Thymus (tissue), 2 donors: ENCODE measurements around the gene NDUFAF4. TPM values are rescaled to one million over a fixed set of nuclear protein-coding genes. Genes with fewer than 3 reads are reported as not detected.

Experiments
- polyA plus RNA-seq: library from polyadenylated mRNA; stranded (reverse); fragments of 200-250 nt; gene quantifications from one replicate; pipeline ENCODE4 v1.2.3, GENCODE V29; 2013
- total RNA-seq: library from RNA; stranded (reverse); fragments of 120-200 nt; gene quantifications from one replicate; pipeline ENCODE4 v1.2.4, GENCODE V29; 2013
- donor health status: healthy.

NDUFAF4 gene
- total and polyA plus RNA-seq, 2 donors, result 32.3 to 47.5 TPM

Other genes starting within 250 kb of the NDUFAF4 start
- 0.71 TPM for gene GPR63, start 60.4 kb downstream of the NDUFAF4 start, total RNA-seq
- gene GPR63, start 60.4 kb downstream of the NDUFAF4 start, polyA plus RNA-seq, result 0.46 TPM
- 0.90 TPM for gene KLHL32, start 26.8 kb upstream of the NDUFAF4 start, total RNA-seq
- gene KLHL32, start 26.8 kb upstream of the NDUFAF4 start, polyA plus RNA-seq, result 0.75 TPM